H1 (cell line): ENCODE measurements around the gene BMERB1. TPM values are rescaled to one million over a fixed set of nuclear protein-coding genes. Genes with fewer than 3 reads are reported as not detected.

Source experiments
- CTCF ChIA-PET: fragments of 300-600 bp; sonication (Branson Sonifier 250); formaldehyde crosslinking; loops from one replicate; lab custom pipeline; 2021; ENCODE audit not compliant: partially characterized antibody; lab: Charles Lee
- POLR2A ChIA-PET: fragments of 300-600 bp; sonication (Branson Sonifier 250); formaldehyde crosslinking; loops from one replicate; lab custom pipeline; 2021; ENCODE audit warnings: inconsistent platforms; ENCODE audit not compliant: partially characterized antibody; lab: Charles Lee
- DNase-seq, 2 experiments: peaks; one replicate each; pipeline versions ENCODE4 v3.0.0 to v3.0.0-alpha.2; 2010 to 2022; ENCODE audit warnings: low spot score in 2 of 2, low read depth in 1 of 2, mixed read lengths in 1 of 2
- FAIRE-seq: peaks from 2 replicates; lab custom pipeline; 2011; peaks lifted over from hg19 to GRCh38; lab: Jason Lieb, UNC
- H2AFZ ChIP-seq: 2 replicates; pipeline ENCODE4 v1.8.1; 2012; ENCODE audit warnings: low read length, inconsistent platforms
- H2AK5ac ChIP-seq: 2 replicates; pipeline ENCODE4 v1.6.1; 2013; ENCODE audit warnings: low read depth, low read length
- H2BK120ac ChIP-seq: replicated peaks from 2 replicates; pipeline ENCODE3; 2013; ENCODE audit warnings: low read depth, low read length, inconsistent platforms
- H2BK12ac ChIP-seq: 2 replicates; pipeline ENCODE4 v1.6.1; 2013; ENCODE audit warnings: low read depth, low read length
- H2BK15ac ChIP-seq: 2 replicates; pipeline ENCODE4 v1.6.1; 2013; ENCODE audit warnings: low read length
- H2BK20ac ChIP-seq: 2 replicates; pipeline ENCODE4 v1.6.1; 2013; ENCODE audit warnings: low read length
- H2BK5ac ChIP-seq: 2 replicates; pipeline ENCODE4 v1.6.1; 2013; ENCODE audit warnings: low read depth, low read length
- H3K14ac ChIP-seq: 2 replicates; pipeline ENCODE4 v1.6.1; 2013; ENCODE audit warnings: inconsistent platforms; ENCODE audit not compliant: insufficient read length
- H3K18ac ChIP-seq: 2 replicates; pipeline ENCODE4 v1.6.1; 2013; ENCODE audit warnings: low read length; ENCODE audit errors: extremely low read depth
- H3K23ac ChIP-seq: 2 replicates; pipeline ENCODE4 v1.6.1; 2013; ENCODE audit warnings: inconsistent platforms; ENCODE audit not compliant: insufficient read length
- H3K23me2 ChIP-seq: 2 replicates; pipeline ENCODE4 v1.6.1; 2013; ENCODE audit warnings: low read depth, low read length
- H3K27ac ChIP-seq: 2 replicates; pipeline ENCODE4 v1.6.1; 2011; ENCODE audit warnings: low read depth, low read length, inconsistent platforms
- H3K27me3 ChIP-seq, 4 experiments: replicated peaks in 1 of 4; 1 replicate in 1 of 4; 2 replicates in 3 of 4; pipeline versions ENCODE4 v1.6.1 to v1.8.1; 2011 to 2013; ENCODE audit warnings: low read length in 3 of 4, mild to moderate bottlenecking in 3 of 4, inconsistent platforms in 2 of 4, mixed read lengths in 2 of 4, moderate library complexity in 1 of 4; ENCODE audit not compliant: control insufficient read depth in 3 of 4, insufficient read depth in 3 of 4; ENCODE audit errors: extremely low read depth in 1 of 4
- H3K36me3 ChIP-seq, 4 experiments: 2 replicates each; pipeline versions ENCODE4 v1.6.1 to v1.8.1; 2011 to 2013; ENCODE audit warnings: mild to moderate bottlenecking in 4 of 4, low read length in 3 of 4, moderate library complexity in 2 of 4, control low read depth in 1 of 4, inconsistent platforms in 1 of 4; ENCODE audit not compliant: insufficient read depth in 4 of 4, control insufficient read depth in 2 of 4
- H3K4ac ChIP-seq: replicated peaks from 2 replicates; pipeline ENCODE3; 2013; ENCODE audit warnings: low read length, low read depth, mixed read lengths, inconsistent platforms; ENCODE audit not compliant: insufficient read length
- H3K4me1 ChIP-seq, 4 experiments: replicated peaks in 1 of 4; 1 replicate in 1 of 4; 2 replicates in 3 of 4; pipeline versions ENCODE4 v1.6.1 to v1.8.1; 2011 to 2013; ENCODE audit warnings: low read length in 3 of 4, inconsistent platforms in 2 of 4, mixed read lengths in 1 of 4; ENCODE audit not compliant: insufficient read depth in 4 of 4, control insufficient read depth in 3 of 4
- H3K4me2 ChIP-seq, 2 experiments: 2 replicates each; pipeline versions ENCODE4 v1.6.1 to v1.8.1; 2011 to 2013; ENCODE audit warnings: low read depth in 2 of 2, low read length in 2 of 2, control low read depth in 1 of 2, inconsistent platforms in 1 of 2, mild to moderate bottlenecking in 1 of 2; ENCODE audit not compliant: insufficient read depth in 1 of 2
- H3K4me3 ChIP-seq, 4 experiments: fragments of 200-600, 300-600 bp in 1 of 4; sonication (generic), shearing (Covaris generic), sonication (Bioruptor Twin) in 1 of 4; 2 replicates each; pipeline versions ENCODE4 v1.5.1 to v1.8.1; 2011 to 2016; ENCODE audit warnings: low read length in 4 of 4, low read depth in 3 of 4, control low read depth in 2 of 4, inconsistent platforms in 2 of 4, mild to moderate bottlenecking in 2 of 4, mixed read lengths in 1 of 4, moderate library complexity in 1 of 4; ENCODE audit not compliant: insufficient read depth in 2 of 4; ENCODE audit errors: extremely low read depth in 1 of 4
- H3K56ac ChIP-seq: replicated peaks from 2 replicates; pipeline ENCODE3; 2013; ENCODE audit warnings: low read depth, mild to moderate bottlenecking, mixed read lengths, low read length, inconsistent platforms; ENCODE audit not compliant: insufficient read length
- H3K79me1 ChIP-seq: 2 replicates; pipeline ENCODE4 v1.6.1; 2013; ENCODE audit warnings: low read depth, low read length, control low read depth
- H3K79me2 ChIP-seq, 2 experiments: 2 replicates each; pipeline versions ENCODE4 v1.6.1 to v1.8.1; 2012 to 2013; ENCODE audit warnings: low read length in 2 of 2, mild to moderate bottlenecking in 2 of 2, inconsistent platforms in 1 of 2; ENCODE audit not compliant: insufficient read depth in 2 of 2, control insufficient read depth in 1 of 2
- H3K9ac ChIP-seq, 4 experiments: replicated peaks in 1 of 4; 1 replicate in 1 of 4; 2 replicates in 3 of 4; pipeline versions ENCODE4 v1.6.1 to v1.8.1; 2011 to 2013; ENCODE audit warnings: low read depth in 3 of 4, low read length in 3 of 4, control low read depth in 2 of 4, mild to moderate bottlenecking in 2 of 4, moderate library complexity in 2 of 4, inconsistent platforms in 1 of 4; ENCODE audit errors: extremely low read depth in 1 of 4
- H3K9me3 ChIP-seq, 2 experiments: 2 replicates each; pipeline versions ENCODE4 v1.6.1 to v1.8.1; 2012 to 2013; ENCODE audit warnings: mild to moderate bottlenecking in 2 of 2, moderate library complexity in 2 of 2, control low read depth in 1 of 2, inconsistent platforms in 1 of 2, low read depth in 1 of 2, low read length in 1 of 2, mixed read lengths in 1 of 2; ENCODE audit not compliant: insufficient read depth in 2 of 2
- H4K20me1 ChIP-seq, 2 experiments: replicated peaks in 1 of 2; 2 replicates each; pipeline versions ENCODE3 to v1.8.1; 2011 to 2013; ENCODE audit warnings: inconsistent platforms in 2 of 2, low read length in 2 of 2, mild to moderate bottlenecking in 1 of 2; ENCODE audit not compliant: insufficient read depth in 2 of 2, control insufficient read depth in 1 of 2
- H4K5ac ChIP-seq: 2 replicates; pipeline ENCODE4 v1.6.1; 2013; ENCODE audit warnings: low read length, low read depth, mixed read lengths, inconsistent platforms; ENCODE audit not compliant: insufficient read length
- H4K8ac ChIP-seq: 2 replicates; pipeline ENCODE4 v1.8.0; 2013; ENCODE audit warnings: mild to moderate bottlenecking, moderate library complexity, low read length, inconsistent platforms; ENCODE audit not compliant: insufficient read depth; ENCODE audit errors: extremely low read depth
- H4K91ac ChIP-seq: replicated peaks from 2 replicates; pipeline ENCODE3; 2013; ENCODE audit warnings: low read length, mixed read lengths, inconsistent platforms; ENCODE audit not compliant: insufficient read length
- CHD1 ChIP-seq: IDR thresholded peaks from 2 replicates; pipeline ENCODE4 v1.6.1; 2012; ENCODE audit warnings: low read depth, low read length, improper control_type of control experiment
- HDAC2 ChIP-seq, 2 experiments: fragments of 300-600 bp in 1 of 2; sonication (generic) in 1 of 2; IDR thresholded peaks; 2 replicates each; pipeline ENCODE4 v1.6.1; 2011 to 2012; ENCODE audit warnings: low read depth in 2 of 2, low read length in 2 of 2, mild to moderate bottlenecking in 2 of 2, moderate library complexity in 2 of 2, borderline replicate concordance in 1 of 2, inconsistent platforms in 1 of 2
- JUN ChIP-seq: IDR thresholded peaks from 2 replicates; pipeline ENCODE4 v1.6.1; 2011; ENCODE audit warnings: low read depth, mild to moderate bottlenecking, improper control_type of control experiment, low read length
- KDM1A ChIP-seq: fragments of 200-600, 300-600 bp; sonication (generic); IDR thresholded peaks from 2 replicates; pipeline ENCODE4 v1.7.1; 2016; ENCODE audit warnings: mild to moderate bottlenecking, low read length, borderline replicate concordance
- RXRA ChIP-seq: IDR thresholded peaks from 2 replicates; pipeline ENCODE4 v1.6.1; 2011; ENCODE audit warnings: low read depth, mild to moderate bottlenecking, low read length, moderate library complexity; ENCODE audit not compliant: insufficient read depth
- SUZ12 ChIP-seq: fragments of 200-600 bp; sonication (generic); IDR thresholded peaks from 2 replicates; pipeline ENCODE4 v1.6.1; 2012; ENCODE audit warnings: mild to moderate bottlenecking, inconsistent platforms, low read length, moderate library complexity, mixed read lengths
- TAF1 ChIP-seq: IDR thresholded peaks from 2 replicates; pipeline ENCODE4 v1.6.1; 2011; ENCODE audit warnings: mild to moderate bottlenecking, low read depth, low read length
- YY1 ChIP-seq: IDR thresholded peaks from 2 replicates; pipeline ENCODE4 v1.6.1; 2011; ENCODE audit warnings: low read depth, mild to moderate bottlenecking, low read length
- ZNF274 ChIP-seq: IDR thresholded peaks from 2 replicates; pipeline ENCODE4 v1.7.0; 2012; ENCODE audit warnings: low read length, borderline replicate concordance; ENCODE audit errors: extremely low read depth
- WGBS, 2 experiments: shearing (Covaris generic) in 1 of 2; methylation state at CpG; one replicate each; pipeline versions ENCODE4 v1.1.6 to v1.1.7; 2013 to 2015; ENCODE audit warnings: low lambda C conversion rate in 2 of 2, mixed read lengths in 2 of 2, inconsistent platforms in 1 of 2, low coverage in 1 of 2, missing lambda C conversion rate in 1 of 2; ENCODE audit not compliant: insufficient replicate concordance in 2 of 2, insufficient coverage in 1 of 2, insufficient read length in 1 of 2; ENCODE audit errors: extremely low coverage in 1 of 2, missing lambda C conversion rate in 1 of 2; 5-methylcytosine and 5-hydroxymethylcytosine counted together
- polyA plus RNA-seq, 7 experiments: library from polyadenylated mRNA; depleted of rRNA in 3 of 7; stranded (reverse) in 5 of 7; unstranded in 2 of 7; fragments of >200 nt in 5 of 7; fragments of 200-250 nt in 2 of 7; gene quantifications; 1 replicate in 5 of 7; 2 replicates in 1 of 7; 4 replicates in 1 of 7; pipeline versions ENCODE4 v1.2.1 to v1.2.3, GENCODE V29; 2011 to 2013; ENCODE audit warnings: missing spikeins in 2 of 7, mixed read lengths in 2 of 7
- total RNA-seq: library from RNA; stranded (reverse); fragmentation: NEBNext Ultra II Directional; extraction: Animal tissue kit (Norgen Biotek cat#: 25700); gene quantifications from 2 replicates; pipeline ENCODE4 v1.2.1, GENCODE V29; 2021
- TF ChIP-seq, protein P1 (sequence below): IDR thresholded peaks from 2 replicates; pipeline ENCODE4 v1.6.1; 2012; ENCODE audit warnings: inconsistent platforms
- TF ChIP-seq, protein P2 (sequence below): IDR thresholded peaks from 2 replicates; pipeline ENCODE4 v1.6.1; 2012; ENCODE audit warnings: inconsistent platforms

Gene BMERB1
- total and polyA plus RNA-seq, 2 of the 8 experiments (the other 6 are each of a cell fraction or from before 2014, with no cell fraction given) = 23.5 to 27.1 TPM

DNA sequence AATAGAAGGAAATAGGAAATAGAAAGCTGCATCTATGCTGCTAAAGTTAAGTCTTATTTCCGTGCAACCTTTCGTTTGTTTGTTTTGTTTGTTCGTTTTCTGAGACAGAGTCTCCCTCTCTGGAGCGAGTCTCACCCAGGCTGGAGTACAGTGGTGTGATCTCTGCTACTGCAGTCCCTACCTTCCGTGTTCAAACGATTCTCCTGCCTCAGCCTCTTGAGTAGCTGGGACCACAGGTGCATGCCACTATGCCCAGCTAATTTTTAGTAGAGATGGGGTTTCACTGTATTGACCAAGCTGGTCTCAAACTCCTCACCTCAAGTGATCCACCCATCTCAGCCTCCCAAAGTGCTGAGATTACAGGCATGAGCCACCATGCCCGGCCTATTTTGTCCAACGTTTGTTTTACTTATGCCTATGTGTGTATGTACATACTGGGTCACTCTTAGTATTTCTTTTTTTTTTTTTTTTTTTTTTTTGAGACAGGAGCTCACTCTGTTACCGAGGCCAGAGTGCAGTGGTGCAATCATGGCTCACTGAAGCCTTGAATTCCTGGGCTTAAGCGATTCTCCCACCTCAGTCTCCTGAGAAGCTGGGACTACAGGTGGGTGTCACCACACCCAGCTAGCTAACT lies 16.8 kb downstream of the BMERB1 start:
- ChIA-PET POLR2A (interaction anchor here (1.5 kb wide), 1 partner anchor 13 kb away, joined by 3 read pairs; no protein-coding TSS in a partner anchor), CTCF (interaction anchor here (1.0 kb wide), 1 partner anchor 10 kb away, joined by 4 read pairs; no protein-coding TSS in a partner anchor)
- no peak for FAIRE-seq
- TF ChIP-seq, protein P1, sequence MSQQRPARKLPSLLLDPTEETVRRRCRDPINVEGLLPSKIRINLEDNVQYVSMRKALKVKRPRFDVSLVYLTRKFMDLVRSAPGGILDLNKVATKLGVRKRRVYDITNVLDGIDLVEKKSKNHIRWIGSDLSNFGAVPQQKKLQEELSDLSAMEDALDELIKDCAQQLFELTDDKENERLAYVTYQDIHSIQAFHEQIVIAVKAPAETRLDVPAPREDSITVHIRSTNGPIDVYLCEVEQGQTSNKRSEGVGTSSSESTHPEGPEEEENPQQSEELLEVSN = no peak
- no peak for TF ChIP-seq TAF1
- TF ChIP-seq RXRA = no peak
- no peak for TF ChIP-seq SUZ12
- TF ChIP-seq KDM1A = no peak
- no peak for TF ChIP-seq JUN
- TF ChIP-seq ZNF274 = no peak
- TF ChIP-seq HDAC2 (IDR thresholded peaks at IDR 0.05; ENCODE audit: borderline replicate concordance in 1 of 2, low read depth in 2 of 2, low read length in 2 of 2) = no peak
- no peak for TF ChIP-seq CHD1
- no peak for TF ChIP-seq YY1
- TF ChIP-seq, protein P2, sequence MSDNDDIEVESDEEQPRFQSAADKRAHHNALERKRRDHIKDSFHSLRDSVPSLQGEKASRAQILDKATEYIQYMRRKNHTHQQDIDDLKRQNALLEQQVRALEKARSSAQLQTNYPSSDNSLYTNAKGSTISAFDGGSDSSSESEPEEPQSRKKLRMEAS = no peak

More for the DNA sequence above, 16.8 kb downstream of the BMERB1 start:
- H3K4me2 ChIP-seq = no peak overlapping the region
- H3K56ac ChIP-seq = no peak overlapping the region
- no peak overlapping the region for H2BK15ac ChIP-seq
- no peak overlapping the region for H3K27ac ChIP-seq
- no peaks in the 10 kb centered on the region for H3K9me3 ChIP-seq
- H3K79me2 ChIP-seq = no peaks in the 10 kb centered on the region
- no peak overlapping the region for H4K8ac ChIP-seq
- no peak overlapping the region for H3K18ac ChIP-seq
- no peak overlapping the region for H3K9ac ChIP-seq
- WGBS, 2 experiments = 93% methylated on average over 9 of the region's 10 CpGs; no CpG with 5 or more reads in 1 of the 2 experiments
- H3K23me2 ChIP-seq = no peaks in the 10 kb centered on the region
- no peaks in the 10 kb centered on the region for H3K4me1 ChIP-seq
- no peak overlapping the region for H3K23ac ChIP-seq
- H2BK12ac ChIP-seq = no peak overlapping the region
- H2BK20ac ChIP-seq = no peak overlapping the region
- H4K91ac ChIP-seq = no peak overlapping the region
- no peak overlapping the region for H4K5ac ChIP-seq
- no peaks in the 10 kb centered on the region for H4K20me1 ChIP-seq
- H3K79me1 ChIP-seq = peaks cover 2% of the 10 kb centered on the region; the same call in 1 of the 2 replicates
- no peak overlapping the region for H2AFZ ChIP-seq
- no peak overlapping the region for H3K4ac ChIP-seq
- H2AK5ac ChIP-seq = no peak overlapping the region
- no peaks in the 10 kb centered on the region for H3K36me3 ChIP-seq
- H2BK120ac ChIP-seq = no peak overlapping the region
- H2BK5ac ChIP-seq = no peak overlapping the region
- no peaks in the 10 kb centered on the region for H3K27me3 ChIP-seq
- no peak overlapping the region for H3K4me3 ChIP-seq
- no peak for DNase-seq
- H3K14ac ChIP-seq = no peak overlapping the region
